CD4-positive, alpha-beta T cell treated with Interleukin-10 for 1 hour (primary cell): ENCODE measurements around the gene RAX.
A peak's percentile ranks its signal among the peaks of the same experiment; 100 is the strongest.
"Not testable (repeated sequence)": the region's sequence is repeated elsewhere in the genome, so short reads cannot be mapped to it uniquely, and the experiment has no call there.

Experiments
- DNase-seq: peaks from one replicate; pipeline ENCODE4 v3.0.0-alpha.2; 2020

RAX gene

DNA sequence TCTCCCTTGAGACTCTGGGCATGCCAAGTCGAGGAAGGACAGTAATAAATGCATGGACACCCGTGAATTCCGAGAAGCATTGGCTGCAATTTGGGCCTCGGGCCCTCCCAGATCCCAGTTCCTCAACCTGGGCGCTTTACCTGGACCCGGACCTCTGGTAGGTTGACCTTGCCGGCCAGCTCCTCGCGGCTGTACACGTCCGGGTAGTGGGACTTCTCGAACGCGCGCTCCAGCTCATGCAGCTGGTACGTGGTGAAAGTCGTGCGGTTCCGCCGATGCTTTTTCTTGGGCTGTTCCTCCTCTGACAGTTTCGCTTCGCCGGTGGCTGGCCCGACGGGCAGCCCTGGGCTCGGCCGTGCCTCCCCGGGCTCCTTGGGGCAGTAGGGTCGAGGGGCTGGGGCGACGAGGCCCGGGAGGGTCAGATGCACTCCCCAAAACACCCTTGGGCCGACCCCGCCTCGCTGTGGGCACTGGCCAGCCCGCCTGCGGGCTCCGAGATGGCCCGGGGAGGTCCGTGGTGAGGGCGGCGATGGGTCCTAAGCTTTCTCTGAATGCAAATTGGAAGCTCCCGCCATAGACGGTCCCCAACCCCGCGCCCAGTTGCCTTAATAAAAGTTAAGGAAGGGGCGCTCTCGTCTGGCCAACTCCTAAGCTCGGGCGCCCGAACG, 899 bp downstream of the RAX start:
- no peak for DNase-seq

DNA sequence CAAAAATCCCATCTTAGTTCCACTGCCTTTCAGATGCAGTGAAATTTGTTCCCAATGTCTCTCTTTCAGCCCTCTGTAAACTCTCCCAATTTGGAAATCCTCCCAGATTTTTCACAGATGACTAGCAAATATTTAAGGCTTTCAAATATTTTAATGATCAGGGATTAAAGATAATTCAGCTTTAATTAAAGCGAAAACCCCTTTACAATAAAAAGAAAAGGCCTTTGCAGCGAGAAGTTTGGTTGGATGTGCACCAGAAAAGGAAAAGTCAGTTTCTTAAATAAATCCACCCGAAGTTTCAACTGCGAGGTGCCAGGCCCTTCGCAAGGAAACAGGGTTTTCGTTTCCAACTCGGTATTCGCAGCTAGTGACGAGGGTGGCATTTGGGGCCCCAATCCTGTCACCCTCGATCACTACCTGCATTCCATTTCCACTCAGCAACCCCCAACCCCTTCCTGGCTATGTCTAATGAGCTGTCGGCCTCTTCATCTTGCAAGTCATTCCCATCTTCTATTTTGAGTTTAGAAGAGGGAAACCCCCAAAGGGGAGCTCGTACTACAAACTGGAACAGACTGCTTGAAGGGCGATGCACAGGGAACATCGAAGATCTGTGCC, 1.5 kb downstream of the RAX start:
- no peak for DNase-seq

DNA sequence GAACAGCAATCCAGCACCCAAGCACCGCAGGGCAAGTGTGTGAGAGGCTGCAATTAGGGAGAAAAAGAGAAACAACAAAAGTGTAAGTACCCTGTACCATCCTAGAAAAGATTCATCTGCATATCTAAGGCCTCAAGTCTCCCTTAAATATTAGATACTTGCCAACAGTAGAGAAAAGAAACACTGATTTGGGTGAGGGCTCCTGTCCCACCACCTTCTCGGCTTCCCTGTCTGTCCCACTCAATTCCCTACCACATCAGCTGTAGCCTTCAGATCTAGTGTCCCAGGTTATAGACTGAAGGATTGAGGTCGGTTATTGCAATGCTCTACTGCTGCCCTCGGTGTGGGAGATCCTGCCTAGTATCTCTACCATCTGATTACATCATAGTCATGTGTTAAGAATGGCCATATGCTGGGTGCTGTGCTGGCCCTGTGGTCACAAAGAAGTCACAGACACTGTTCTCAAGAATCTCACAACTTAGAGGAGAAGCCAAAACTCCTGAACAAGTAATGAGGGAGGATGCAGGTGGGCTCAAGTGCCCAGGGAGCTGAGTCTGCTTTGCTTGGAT, 2.5 kb downstream of the RAX start:
- no peak for DNase-seq

DNA sequence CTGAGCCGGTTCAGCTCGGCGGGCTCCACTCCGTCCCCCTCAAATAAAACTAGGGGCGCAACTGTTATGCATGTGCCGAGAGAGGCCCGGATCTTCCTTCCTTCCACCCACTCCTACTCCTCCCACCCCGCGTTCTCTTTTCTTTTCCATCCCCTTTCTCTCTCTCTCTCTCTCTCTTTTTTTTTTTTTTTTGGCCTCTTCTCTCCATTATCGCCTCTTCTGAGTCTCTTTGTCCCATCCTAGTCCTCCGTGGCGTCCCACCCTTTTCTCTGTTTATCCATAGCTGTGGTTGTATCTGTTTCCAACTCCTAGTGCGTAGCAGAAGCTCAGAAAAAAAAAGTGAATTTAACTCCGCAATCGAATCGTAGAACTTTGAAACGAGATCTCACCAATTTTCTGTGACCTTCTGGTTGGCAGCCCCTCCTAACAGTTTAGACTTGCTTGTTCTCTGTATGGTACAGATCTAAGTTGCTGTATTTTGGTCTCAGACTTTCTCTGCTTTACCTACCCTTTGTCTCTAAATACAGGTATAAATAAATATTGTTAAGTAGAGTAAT, 3.6 kb downstream of the RAX start:
- no peak for DNase-seq

- peak; percentile 9 for DNase-seq
Observed at GRCh38 chr18:59268721-59269562, 4.3 kb downstream of the RAX start.

- DNase-seq: no peak
Observed at GRCh38 chr18:59268127-59268720, 5.0 kb downstream of the RAX start.

DNA sequence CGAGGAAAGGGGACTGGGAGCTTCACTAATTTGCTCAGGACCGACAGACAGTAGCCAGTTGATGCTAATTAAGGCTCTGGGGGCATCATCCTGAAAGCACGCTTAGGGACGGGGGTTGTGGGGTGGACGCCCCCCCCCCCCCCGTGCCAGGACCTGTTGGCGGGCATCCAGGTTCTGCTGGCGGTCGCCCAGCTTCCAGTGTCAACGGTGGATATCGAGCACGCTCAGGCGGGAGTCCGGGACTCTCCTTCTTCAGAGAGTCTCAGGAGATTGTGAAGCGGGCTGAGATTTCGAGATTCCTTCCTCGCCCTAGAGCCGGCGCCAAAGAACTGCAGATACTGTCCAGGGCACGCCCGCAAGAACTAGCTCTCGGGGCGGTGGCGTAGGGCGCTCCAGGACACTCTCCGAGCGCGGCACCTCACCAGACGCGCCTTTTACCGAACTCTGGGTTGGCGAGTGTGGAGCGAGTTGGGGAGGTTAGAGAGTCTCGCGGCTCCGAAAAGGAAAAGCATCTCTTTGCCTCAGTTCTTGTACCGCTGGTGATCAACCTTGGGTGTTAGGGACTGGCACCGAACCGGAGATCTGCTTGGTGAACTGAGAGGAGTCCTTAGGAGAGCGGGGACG, 5.6 kb downstream of the RAX start:
- no peak for DNase-seq

- DNase-seq: no peak
Observed at GRCh38 chr18:59266886-59267502, 6.3 kb downstream of the RAX start.

GRCh38 chr18:59266459-59266858, 6.8 kb downstream of the RAX start:
- DNase-seq: no peak

- no peak for DNase-seq
Observed at GRCh38 chr18:59265974-59266369, 7.3 kb downstream of the RAX start.

DNA sequence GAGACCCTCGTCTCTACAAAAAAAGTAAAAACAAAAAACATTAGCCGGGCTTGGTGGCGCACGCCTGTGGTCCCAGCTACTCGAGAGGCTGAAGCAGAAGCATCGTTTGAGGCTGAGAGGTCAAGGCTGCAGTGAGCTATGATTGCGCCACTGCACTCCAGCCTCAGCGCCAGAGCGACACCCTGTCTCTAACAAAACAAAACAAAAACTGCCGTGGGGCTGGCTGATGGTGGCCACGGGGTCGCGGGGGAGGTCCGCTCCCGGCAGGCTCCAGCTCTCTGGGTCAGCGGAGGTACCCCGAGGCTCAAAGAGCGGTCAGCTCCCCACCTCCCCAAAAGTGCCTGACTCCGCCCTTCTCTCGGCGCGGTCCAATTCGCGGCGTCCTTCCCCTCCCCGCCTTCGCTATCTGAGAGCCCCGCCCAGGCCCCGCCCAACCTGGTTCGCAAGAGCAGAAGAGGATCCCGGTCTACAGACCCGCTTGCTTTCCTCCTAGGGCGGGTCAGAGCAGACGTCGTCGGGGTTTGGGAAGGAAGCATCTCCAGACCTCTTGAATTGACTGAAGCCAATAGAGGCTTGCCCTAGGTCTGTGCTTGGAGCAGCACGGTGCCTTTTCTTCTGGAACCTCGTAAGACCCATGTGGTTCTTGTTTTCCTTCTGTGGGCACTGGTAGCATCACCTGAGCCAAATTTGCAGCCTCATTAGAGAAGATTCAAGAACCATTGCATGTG, 7.8 kb downstream of the RAX start:
- DNase-seq: no peak

- no peak for DNase-seq
Observed at GRCh38 chr18:59264651-59265245, 8.5 kb downstream of the RAX start.

DNA sequence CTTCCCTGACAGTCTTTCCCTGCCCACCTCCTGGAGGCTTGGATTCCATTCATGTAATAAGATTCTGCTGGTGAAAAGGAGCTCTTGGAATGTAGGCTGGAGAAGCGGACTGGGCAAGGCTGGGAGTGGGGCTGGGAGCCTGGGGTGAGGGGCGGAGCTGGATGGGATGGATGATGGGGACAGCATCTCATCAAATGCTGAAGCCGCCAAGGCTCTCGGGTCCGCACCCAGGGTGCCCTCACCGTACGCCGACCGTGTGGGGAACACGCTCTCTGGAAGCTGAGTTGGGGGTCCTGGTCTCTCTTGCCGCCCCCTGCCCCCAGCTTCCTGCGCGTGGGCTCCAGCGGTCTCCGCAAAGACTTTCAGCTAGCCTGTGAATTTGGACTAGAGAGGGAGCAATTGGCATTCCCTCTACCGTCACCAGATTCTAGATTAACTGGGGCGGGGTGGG, 9.1 kb downstream of the RAX start:
- DNase-seq: no peak

- no peak for DNase-seq
Observed at GRCh38 chr18:59263661-59264060, 9.6 kb downstream of the RAX start.

DNA sequence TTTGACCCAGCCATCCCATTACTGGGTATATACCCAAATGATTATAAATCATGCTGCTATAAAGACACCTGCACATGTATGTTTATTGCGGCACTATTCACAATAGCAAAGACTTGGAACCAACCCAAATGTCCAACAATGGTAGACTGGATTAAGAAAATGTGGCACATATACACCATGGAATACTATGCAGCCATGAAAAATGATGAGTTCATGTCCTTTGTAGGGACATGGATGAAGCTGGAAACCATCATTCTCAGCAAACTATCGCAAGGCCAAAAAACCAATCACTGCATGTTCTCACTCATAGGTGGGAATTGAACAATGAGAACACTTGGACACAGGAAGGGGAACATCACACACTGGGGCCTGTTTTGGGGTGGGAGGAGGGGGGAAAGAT, 11.0 kb downstream of the RAX start:
- DNase-seq: not testable (repeated sequence)

- not testable (repeated sequence) for DNase-seq
Observed at GRCh38 chr18:59261842-59262241, 11.4 kb downstream of the RAX start.

GRCh38 chr18:59255491-59255890, 17.8 kb downstream of the RAX start:
- not testable (repeated sequence) for DNase-seq

GRCh38 chr18:59249199-59249774, 24.0 kb downstream of the RAX start:
- DNase-seq: peak; percentile 23

GRCh38 chr18:59246796-59247195, 26.5 kb downstream of the RAX start:
- DNase-seq: no peak

DNA sequence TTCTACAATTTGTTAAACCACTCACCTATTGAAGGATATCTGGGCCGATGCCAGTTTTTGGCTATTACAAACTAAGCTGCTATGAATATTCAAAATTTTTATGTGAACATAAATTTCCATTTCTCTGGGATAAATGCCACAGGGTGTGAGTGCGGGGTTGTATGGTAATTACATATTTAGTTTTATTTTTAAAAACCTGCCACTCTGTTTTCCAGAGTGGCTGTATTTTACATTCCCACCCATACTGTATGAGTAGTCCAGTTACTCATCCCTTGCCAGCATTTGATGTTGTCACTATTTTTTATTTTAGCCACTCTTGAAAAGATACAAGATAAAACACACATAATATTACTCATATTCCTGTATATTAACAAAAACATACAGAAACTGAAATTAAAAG, 30.3 kb downstream of the RAX start:
- no peak for DNase-seq
